Lung (tissue), 12 donors: ENCODE data around the gene RPL28. TPM values are rescaled to one million over a fixed set of nuclear protein-coding genes. Genes with fewer than 3 reads are reported as not detected.

Experiments
- ATAC-seq: fragments of 200-7000 bp; cut with Tn5 transposase; one replicate; pipeline ENCODE4 v1.9.1; 2020; ENCODE audit warnings: moderate number of reproducible peaks; ENCODE audit not compliant: insufficient read depth, low FRiP score
- DNase-seq, 3 donors: peaks; one replicate each; pipeline ENCODE4 v3.0.0-alpha.2; 2013 to 2017
- H3K27ac ChIP-seq, 2 donors: one replicate each; pipeline ENCODE4 v1.5.1; 2013; ENCODE audit warnings: mild to moderate bottlenecking in 2 of 2, moderate library complexity in 2 of 2, control low read depth in 1 of 2, inconsistent platforms in 1 of 2, low read depth in 1 of 2, low read length in 1 of 2
- H3K27me3 ChIP-seq, 3 donors: one replicate each; pipeline ENCODE4 v1.5.1; 2013; ENCODE audit warnings: low read length in 2 of 3; ENCODE audit not compliant: control insufficient read depth in 3 of 3, insufficient read depth in 3 of 3
- H3K36me3 ChIP-seq, 4 donors: one replicate each; pipeline ENCODE4 v1.5.1; 2013; ENCODE audit warnings: low read length in 4 of 4, mild to moderate bottlenecking in 1 of 4, moderate library complexity in 1 of 4; ENCODE audit not compliant: control insufficient read depth in 4 of 4, insufficient read depth in 4 of 4
- H3K4me1 ChIP-seq, 5 donors: one replicate each; pipeline ENCODE4 v1.5.1; 2013; ENCODE audit warnings: low read length in 5 of 5, mild to moderate bottlenecking in 2 of 5, moderate library complexity in 1 of 5; ENCODE audit not compliant: control insufficient read depth in 5 of 5, insufficient read depth in 5 of 5
- H3K4me3 ChIP-seq: one replicate; pipeline ENCODE4 v1.5.1; 2013; ENCODE audit warnings: mild to moderate bottlenecking, control low read depth, moderate library complexity
- H3K9ac ChIP-seq, 2 donors: one replicate each; pipeline ENCODE4 v1.5.1; 2013; ENCODE audit warnings: low read length in 2 of 2, control low read depth in 1 of 2; ENCODE audit not compliant: insufficient read depth in 1 of 2
- H3K9me3 ChIP-seq, 4 donors: one replicate each; pipeline ENCODE4 v1.5.1; 2013; ENCODE audit warnings: low read length in 3 of 4, mild to moderate bottlenecking in 1 of 4, moderate library complexity in 1 of 4; ENCODE audit not compliant: control insufficient read depth in 4 of 4, insufficient read depth in 3 of 4
- CTCF ChIP-seq: IDR thresholded peaks from 2 replicates; pipeline ENCODE4 v1.5.1; 2012; ENCODE audit warnings: mild to moderate bottlenecking; ENCODE audit errors: control extremely low read depth, extremely low read depth
- WGBS, 2 donors: extraction: QIAGEN DNeasy Blood & Tissue Kit; methylation state at CpG; one replicate each; pipeline ENCODE4 v1.1.7; 2013; 5-methylcytosine and 5-hydroxymethylcytosine counted together
- polyA plus RNA-seq, 2 donors: library from polyadenylated mRNA; stranded (reverse); fragments of 200-250 nt; gene quantifications; one replicate each; pipeline ENCODE4 v1.2.1, GENCODE V29; 2013
- total RNA-seq, 2 donors: library from RNA; depleted of rRNA in 1 of 2; stranded (reverse); fragments of >200 nt in 1 of 2; gene quantifications; one replicate each; pipeline ENCODE4 v1.2.1, GENCODE V29; 2014 to 2021
- donor health status: control.
- donor health status: control.
- donor health status: Bipolar disorder and iron deficiency.
- donor health status: healthy.
- donor health status: DM: yes; HTN: yes; CAD: no.

RPL28 gene
- total and polyA plus RNA-seq, 4 donors = 272 to 3,086 (median 1,601) TPM

GRCh38 chr19:55449469-55449868 is 63.7 kb downstream of the RPL28 start:
- Histone ChIP-seq H3K36me3 (peaks cover 0 to under 1% (median 0%) of the 10 kb centered on the region in 4 donors), H3K27ac (no peak overlapping the region), H3K9ac (no peak overlapping the region), H3K9me3 (peaks cover 0 to 2% (median 0%) of the 10 kb centered on the region in 4 donors), H3K27me3 (peaks cover 11 to 62% (median 23%) of the 10 kb centered on the region in 3 donors), H3K4me3 (no peak overlapping the region), H3K4me1 (peaks cover 0 to 6% (median 5%) of the 10 kb centered on the region in 5 donors)
- WGBS, 2 donors = 36 to 37% methylated on average over 16 of the region's 16 CpGs
- no peak for DNase-seq
- ATAC-seq = no peak
- no peak for TF ChIP-seq CTCF

GRCh38 chr19:55451163-55451964 is 65.6 kb downstream of the RPL28 start:
- 2% methylated on average over 28 to 79 of the region's 80 CpGs for WGBS, 2 donors

GRCh38 chr19:55451965-55452748 is 66.4 kb downstream of the RPL28 start:
- no peak overlapping the region for H3K27ac ChIP-seq
- H3K27me3 ChIP-seq = peaks cover 7 to 42% (median 11%) of the 10 kb centered on the region in 3 donors
- H3K36me3 ChIP-seq = peaks cover 0 to 19% (median 0%) of the 10 kb centered on the region in 4 donors
- peaks cover 0 to 6% (median 5%) of the 10 kb centered on the region in 5 donors for H3K4me1 ChIP-seq
- no peak for TF ChIP-seq CTCF
- no peaks in the 10 kb centered on the region for H3K9me3 ChIP-seq
- H3K9ac ChIP-seq = no peak overlapping the region
- ATAC-seq (no peak), DNase-seq (peak in 2 of 3 donors; percentile 16 to 38)
- H3K4me3 ChIP-seq = no peak overlapping the region
- 3 to 4% methylated on average over 43 to 57 of the region's 57 CpGs for WGBS, 2 donors

More at GRCh38 chr19:55451163-55451964, 65.6 kb downstream of the RPL28 start:
- ATAC-seq (no peak), DNase-seq (no peak)
- no peak overlapping the region for H3K9ac ChIP-seq
- peaks cover 0 to 6% (median 5%) of the 10 kb centered on the region in 5 donors for H3K4me1 ChIP-seq
- TF ChIP-seq CTCF = no peak
- H3K27ac ChIP-seq = no peak overlapping the region
- H3K9me3 ChIP-seq = no peaks in the 10 kb centered on the region
- peaks cover 0 to 16% (median 0%) of the 10 kb centered on the region in 4 donors for H3K36me3 ChIP-seq
- peaks cover 7 to 47% (median 16%) of the 10 kb centered on the region in 3 donors for H3K27me3 ChIP-seq
- no peak overlapping the region for H3K4me3 ChIP-seq

Other genes with a start within 250 kb of the RPL28 start
- gene TNNT1, start 236.7 kb upstream of the RPL28 start, total RNA-seq = 1 to 10 TPM; 1.5 to 4.1 TPM
- gene TNNT1, start 236.7 kb upstream of the RPL28 start, polyA plus RNA-seq = 1 to 10 TPM; 1.2 to 5.2 TPM
- 1 to 10 TPM; 4.4 to 4.8 TPM for gene TNNI3, start 228.2 kb upstream of the RPL28 start, total RNA-seq
- gene TNNI3, start 228.2 kb upstream of the RPL28 start, polyA plus RNA-seq = 1 to 10 TPM; 1.2 to 2.2 TPM
- 10 to 100 TPM; 16.4 to 52.3 TPM for gene DNAAF3, start 219.3 kb upstream of the RPL28 start, total RNA-seq
- gene DNAAF3, start 219.3 kb upstream of the RPL28 start, polyA plus RNA-seq = 10 to 100 TPM; 10.9 to 11.0 TPM
- gene SYT5, start 205.6 kb upstream of the RPL28 start, total RNA-seq = under 1 TPM; 0.06 to 0.40 TPM
- gene SYT5, start 205.6 kb upstream of the RPL28 start, polyA plus RNA-seq = under 1 TPM in 1 of 2 donors, not detected in 1; 0.33 TPM
- gene PTPRH, start 176.4 kb upstream of the RPL28 start, total RNA-seq = 1 to 10 TPM in 1 of 2 donors, under 1 TPM in 1; 0.37 to 1.3 TPM
- gene PTPRH, start 176.4 kb upstream of the RPL28 start, polyA plus RNA-seq = under 1 TPM; 0.22 to 0.65 TPM
- gene TMEM86B, start 157.2 kb upstream of the RPL28 start, total RNA-seq = 1 to 10 TPM; 1.8 to 4.7 TPM
- gene TMEM86B, start 157.2 kb upstream of the RPL28 start, polyA plus RNA-seq = 1 to 10 TPM; 3.9 to 5.3 TPM
- 10 to 100 TPM; 37.3 to 86.3 TPM for gene PPP6R1, start 126.9 kb upstream of the RPL28 start, total RNA-seq
- gene PPP6R1, start 126.9 kb upstream of the RPL28 start, polyA plus RNA-seq = 10 to 100 TPM; 37.8 to 58.4 TPM
- 10 to 100 TPM; 19.3 to 53.1 TPM for gene HSPBP1, start 105.8 kb upstream of the RPL28 start, total RNA-seq
- gene HSPBP1, start 105.8 kb upstream of the RPL28 start, polyA plus RNA-seq = 10 to 100 TPM; 50.2 to 62.2 TPM
- 1 to 10 TPM; 2.1 to 6.4 TPM for gene BRSK1, start 101.9 kb upstream of the RPL28 start, total RNA-seq
- gene BRSK1, start 101.9 kb upstream of the RPL28 start, polyA plus RNA-seq = under 1 TPM; 0.53 to 0.94 TPM
- 10 to 100 TPM in 1 of 2 donors, 1 to 10 TPM in 1; 2.3 to 20.6 TPM for gene TMEM150B, start 60.6 kb upstream of the RPL28 start, total RNA-seq
- 10 to 100 TPM; 13.4 to 23.0 TPM for gene TMEM150B, start 60.6 kb upstream of the RPL28 start, polyA plus RNA-seq
- 10 to 100 TPM; 14.1 to 16.5 TPM for gene KMT5C, start 46.1 kb upstream of the RPL28 start, total RNA-seq
- 10 to 100 TPM in 1 of 2 donors, 1 to 10 TPM in 1; 6.7 to 10.9 TPM for gene KMT5C, start 46.1 kb upstream of the RPL28 start, polyA plus RNA-seq
- gene COX6B2, start 31.2 kb upstream of the RPL28 start, total RNA-seq = 1 to 10 TPM in 1 of 2 donors, not detected in 1; 1.4 TPM
- under 1 TPM; 0.16 to 0.50 TPM for gene COX6B2, start 31.2 kb upstream of the RPL28 start, polyA plus RNA-seq
- under 1 TPM in 1 of 2 donors, not detected in 1; 0.09 TPM for gene GARIN5B, start 22.7 kb upstream of the RPL28 start, total RNA-seq
- gene GARIN5B, start 22.7 kb upstream of the RPL28 start, polyA plus RNA-seq = not detected
- under 1 TPM in 1 of 2 donors, not detected in 1; 0.74 TPM for gene IL11, start 15.5 kb upstream of the RPL28 start, total RNA-seq
- gene IL11, start 15.5 kb upstream of the RPL28 start, polyA plus RNA-seq = under 1 TPM; 0.26 to 0.41 TPM
- gene TMEM190, start 9.1 kb upstream of the RPL28 start, total RNA-seq = 100 to 1,000 TPM in 1 of 2 donors, 10 to 100 TPM in 1; 14.3 to 106 TPM
- gene TMEM190, start 9.1 kb upstream of the RPL28 start, polyA plus RNA-seq = 10 to 100 TPM; 56.2 to 68.8 TPM
- gene TMEM238, start 1.6 kb upstream of the RPL28 start, total RNA-seq = 10 to 100 TPM in 1 of 2 donors, under 1 TPM in 1; 0.43 to 31.0 TPM
- under 1 TPM; 0.76 to 0.89 TPM for gene TMEM238, start 1.6 kb upstream of the RPL28 start, polyA plus RNA-seq
- 10 to 100 TPM; 22.8 to 25.6 TPM for gene UBE2S, start 21.9 kb downstream of the RPL28 start, total RNA-seq
- 10 to 100 TPM; 11.3 to 17.3 TPM for gene UBE2S, start 21.9 kb downstream of the RPL28 start, polyA plus RNA-seq
- gene SHISA7, start 57.4 kb downstream of the RPL28 start, total RNA-seq = under 1 TPM; 0.03 to 0.14 TPM
- not detected for gene SHISA7, start 57.4 kb downstream of the RPL28 start, polyA plus RNA-seq
- gene ISOC2, start 75.7 kb downstream of the RPL28 start, total RNA-seq = 10 to 100 TPM; 34.9 to 63.2 TPM
- 10 to 100 TPM; 68.6 to 85.0 TPM for gene ISOC2, start 75.7 kb downstream of the RPL28 start, polyA plus RNA-seq
- not detected for gene C19orf85, start 78.8 kb downstream of the RPL28 start, total RNA-seq
- not detected for gene C19orf85, start 78.8 kb downstream of the RPL28 start, polyA plus RNA-seq
- gene ZNF628, start 90.7 kb downstream of the RPL28 start, total RNA-seq = 10 to 100 TPM in 1 of 2 donors, 1 to 10 TPM in 1; 2.0 to 12.3 TPM
- 1 to 10 TPM; 7.5 to 8.0 TPM for gene ZNF628, start 90.7 kb downstream of the RPL28 start, polyA plus RNA-seq
- 10 to 100 TPM; 17.7 to 43.9 TPM for gene NAT14, start 99.3 kb downstream of the RPL28 start, total RNA-seq
- gene NAT14, start 99.3 kb downstream of the RPL28 start, polyA plus RNA-seq = 10 to 100 TPM; 22.6 to 46.2 TPM
- 1 to 10 TPM; 6.8 to 8.4 TPM for gene SSC5D, start 102.5 kb downstream of the RPL28 start, total RNA-seq
- 1 to 10 TPM in 1 of 2 donors, under 1 TPM in 1; 0.66 to 2.1 TPM for gene SSC5D, start 102.5 kb downstream of the RPL28 start, polyA plus RNA-seq
- gene SBK2, start 151.2 kb downstream of the RPL28 start, total RNA-seq = under 1 TPM in 1 of 2 donors, not detected in 1; 0.31 TPM
- gene SBK2, start 151.2 kb downstream of the RPL28 start, polyA plus RNA-seq = not detected
- gene SBK3, start 159.6 kb downstream of the RPL28 start, total RNA-seq = 1 to 10 TPM in 1 of 2 donors, not detected in 1; 1.2 TPM
- under 1 TPM in 1 of 2 donors, not detected in 1; 0.81 TPM for gene SBK3, start 159.6 kb downstream of the RPL28 start, polyA plus RNA-seq
- gene ZNF579, start 194.9 kb downstream of the RPL28 start, total RNA-seq = 10 to 100 TPM in 1 of 2 donors, 1 to 10 TPM in 1; 4.3 to 20.8 TPM
- 10 to 100 TPM in 1 of 2 donors, 1 to 10 TPM in 1; 6.5 to 13.6 TPM for gene ZNF579, start 194.9 kb downstream of the RPL28 start, polyA plus RNA-seq
- gene FIZ1, start 213.6 kb downstream of the RPL28 start, total RNA-seq = 10 to 100 TPM in 1 of 2 donors, 1 to 10 TPM in 1; 5.6 to 17.6 TPM
- 10 to 100 TPM in 1 of 2 donors, 1 to 10 TPM in 1; 7.5 to 12.3 TPM for gene FIZ1, start 213.6 kb downstream of the RPL28 start, polyA plus RNA-seq
- gene ZNF524, start 214.4 kb downstream of the RPL28 start, total RNA-seq = 10 to 100 TPM; 12.6 to 26.3 TPM
- 10 to 100 TPM; 30.1 to 62.5 TPM for gene ZNF524, start 214.4 kb downstream of the RPL28 start, polyA plus RNA-seq
- gene ZNF865, start 219.7 kb downstream of the RPL28 start, total RNA-seq = 10 to 100 TPM in 1 of 2 donors, 1 to 10 TPM in 1; 5.1 to 19.3 TPM
- 10 to 100 TPM in 1 of 2 donors, 1 to 10 TPM in 1; 8.4 to 11.7 TPM for gene ZNF865, start 219.7 kb downstream of the RPL28 start, polyA plus RNA-seq
- 1 to 10 TPM; 6.3 to 9.4 TPM for gene ZNF784, start 238.6 kb downstream of the RPL28 start, total RNA-seq
- gene ZNF784, start 238.6 kb downstream of the RPL28 start, polyA plus RNA-seq = 1 to 10 TPM; 6.5 to 7.2 TPM